GM18861 (cell line): Measurements from ENCODE around the gene MACROH2A2.
"Not testable (repeated sequence)": the region's sequence is repeated elsewhere in the genome, so short reads cannot be mapped to it uniquely, and the experiment has no call there.

Source experiments
- ATAC-seq: cut with Tn5 transposase; IDR thresholded peaks from one replicate; pipeline ENCODE4 v1.9.1; 2021; ENCODE audit not compliant: unreplicated experiment

Gene MACROH2A2

GRCh38 chr10:70097459-70097858 is 44.8 kb downstream of the MACROH2A2 start:
- ATAC-seq: no peak

- no peak for ATAC-seq
These were observed 45.6 kb downstream of the MACROH2A2 start for GRCh38 chr10:70098271-70098670.

DNA sequence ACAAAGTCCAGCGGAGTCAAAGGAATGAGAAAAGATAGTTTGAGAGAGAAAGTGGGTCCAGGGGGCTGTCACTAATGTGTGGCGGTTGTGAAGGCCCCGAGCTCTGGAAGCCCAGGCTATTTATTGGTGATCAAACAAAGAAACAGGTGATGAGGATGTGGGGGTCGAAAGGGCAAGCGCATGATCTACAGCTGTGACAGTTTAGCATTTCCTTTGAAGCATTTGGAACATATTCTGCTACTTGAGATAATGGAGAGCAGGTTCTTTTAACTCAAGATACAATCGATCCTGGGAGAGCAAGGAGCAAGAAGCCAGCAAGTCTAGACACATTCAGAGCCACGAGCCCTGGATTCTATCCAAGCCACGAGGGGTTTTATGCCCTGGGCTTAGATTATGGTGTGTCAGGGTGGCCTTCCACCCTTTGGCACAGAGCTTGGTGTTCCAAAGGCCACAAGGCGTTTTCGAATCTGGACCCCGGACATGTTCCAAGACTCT is 48.5 kb downstream of the MACROH2A2 start:
- ATAC-seq: not testable (repeated sequence)

DNA sequence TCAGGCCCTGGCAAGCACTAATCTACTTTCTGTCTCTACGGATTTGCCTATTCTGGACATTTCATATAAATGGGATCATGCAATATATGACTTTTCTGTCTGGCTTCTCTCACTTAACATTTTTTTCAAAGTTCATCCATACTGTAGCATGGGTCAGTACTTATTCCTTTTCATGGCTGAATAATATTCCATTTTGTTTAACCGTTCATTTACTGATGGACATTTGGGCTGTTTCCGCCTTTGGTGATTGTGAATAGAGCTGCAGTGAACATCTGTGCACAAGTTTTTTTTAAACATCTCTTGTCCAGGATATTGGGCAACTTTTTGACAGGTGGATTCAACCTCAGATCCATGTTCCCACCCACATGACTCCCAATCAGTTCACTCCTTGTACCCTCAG is 49.0 kb downstream of the MACROH2A2 start:
- no peak for ATAC-seq

DNA sequence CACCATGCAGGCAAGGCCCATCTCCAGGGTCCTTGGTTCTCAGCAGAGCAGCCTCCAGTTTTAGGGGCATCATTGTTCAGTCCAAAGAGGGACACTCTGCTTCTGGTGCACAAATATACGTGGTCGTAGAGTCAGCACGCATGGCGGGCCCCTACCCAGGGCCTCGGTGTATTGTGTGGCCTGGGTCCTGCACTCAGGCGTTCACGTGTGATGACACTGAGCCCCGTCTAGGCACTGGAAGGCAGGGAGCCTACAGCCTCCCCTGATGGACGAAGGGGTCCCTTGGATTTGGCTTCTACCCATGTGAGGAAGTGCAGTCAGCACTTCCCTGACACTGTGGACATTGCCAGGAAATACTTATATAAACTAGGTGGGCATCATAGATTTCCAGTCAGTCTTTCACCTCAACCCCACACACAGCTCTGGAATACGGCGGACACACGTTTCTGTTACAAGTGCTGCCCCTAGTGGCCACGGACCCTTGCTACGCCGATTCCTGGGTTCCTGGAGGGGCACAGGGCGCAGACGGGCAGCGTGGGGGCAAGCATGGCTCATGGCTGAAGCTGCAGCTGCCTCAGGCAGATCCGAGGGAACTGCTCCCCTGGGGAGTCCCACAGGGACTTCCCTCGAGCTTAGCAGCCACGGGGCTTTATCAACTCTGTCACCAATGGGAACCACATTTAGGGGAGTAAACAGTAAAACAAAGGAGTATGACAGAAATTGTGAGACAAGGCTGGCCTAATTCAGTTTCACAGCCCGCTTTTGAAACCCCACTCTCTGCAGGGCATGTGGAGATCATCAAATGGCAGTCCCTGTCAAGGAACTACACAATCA is 54.5 kb downstream of the MACROH2A2 start:
- ATAC-seq: no peak

GRCh38 chr10:70109064-70109729 is 56.6 kb downstream of the MACROH2A2 start:
- no peak for ATAC-seq

DNA sequence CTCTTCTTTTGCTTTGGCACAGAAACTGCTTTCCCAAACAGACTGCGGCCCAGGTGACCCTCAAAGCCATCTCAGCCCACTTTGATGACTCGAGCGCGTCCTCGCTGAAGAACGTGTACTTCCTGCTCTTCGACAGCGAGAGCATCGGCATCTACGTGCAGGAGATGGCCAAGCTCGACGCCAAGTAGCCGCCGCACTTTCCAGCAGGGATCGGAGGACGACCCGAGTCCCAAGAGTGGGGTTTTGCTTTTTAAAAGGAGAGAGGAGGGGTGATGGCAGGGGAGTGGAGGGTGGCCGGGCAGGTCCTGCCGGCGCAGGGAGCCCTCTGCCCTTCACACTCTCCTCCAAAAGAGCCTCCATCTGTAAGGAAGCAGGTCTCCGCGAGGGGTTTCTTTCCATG is 58.9 kb downstream of the MACROH2A2 start:
- no peak for ATAC-seq

DNA sequence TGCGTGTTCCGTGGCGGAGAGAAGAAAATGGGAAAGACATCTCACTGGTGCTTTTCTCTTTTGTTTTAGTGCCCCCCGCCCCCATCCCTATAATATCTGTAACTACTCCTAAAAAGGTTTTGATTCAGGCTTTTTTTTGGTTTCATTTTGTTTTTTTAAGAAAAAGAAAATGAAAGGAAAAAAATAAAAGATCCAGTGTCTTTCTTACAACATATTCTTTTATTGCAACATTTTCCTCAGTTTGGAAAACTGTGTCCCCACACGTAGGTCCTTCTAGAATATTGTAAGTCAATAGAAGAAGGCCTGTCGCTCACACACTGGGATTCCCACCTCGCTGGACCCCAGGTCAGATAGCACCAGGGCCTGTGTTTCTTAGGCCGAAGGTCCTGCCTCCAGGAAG is 59.4 kb downstream of the MACROH2A2 start:
- ATAC-seq: no peak

DNA sequence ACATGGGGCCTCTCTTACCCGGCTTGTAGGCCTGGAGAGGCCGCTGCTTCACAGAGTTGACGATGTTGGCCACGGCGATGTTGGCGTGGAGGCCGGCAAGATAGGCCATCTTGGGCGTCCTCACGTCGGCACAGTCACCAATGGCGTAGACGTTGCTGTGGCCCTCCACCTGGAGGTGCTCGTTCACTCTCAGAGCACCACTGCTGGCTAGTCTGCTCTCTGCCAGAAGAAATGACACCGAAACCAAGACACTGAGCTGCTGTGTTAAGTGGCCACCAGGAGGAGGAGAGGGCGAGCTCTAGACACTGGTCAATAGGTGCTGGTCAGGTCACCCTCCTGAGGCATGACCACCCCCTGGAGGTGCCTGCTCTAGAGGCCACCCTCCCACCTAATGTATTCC is 62.3 kb downstream of the MACROH2A2 start:
- ATAC-seq: no peak

DNA sequence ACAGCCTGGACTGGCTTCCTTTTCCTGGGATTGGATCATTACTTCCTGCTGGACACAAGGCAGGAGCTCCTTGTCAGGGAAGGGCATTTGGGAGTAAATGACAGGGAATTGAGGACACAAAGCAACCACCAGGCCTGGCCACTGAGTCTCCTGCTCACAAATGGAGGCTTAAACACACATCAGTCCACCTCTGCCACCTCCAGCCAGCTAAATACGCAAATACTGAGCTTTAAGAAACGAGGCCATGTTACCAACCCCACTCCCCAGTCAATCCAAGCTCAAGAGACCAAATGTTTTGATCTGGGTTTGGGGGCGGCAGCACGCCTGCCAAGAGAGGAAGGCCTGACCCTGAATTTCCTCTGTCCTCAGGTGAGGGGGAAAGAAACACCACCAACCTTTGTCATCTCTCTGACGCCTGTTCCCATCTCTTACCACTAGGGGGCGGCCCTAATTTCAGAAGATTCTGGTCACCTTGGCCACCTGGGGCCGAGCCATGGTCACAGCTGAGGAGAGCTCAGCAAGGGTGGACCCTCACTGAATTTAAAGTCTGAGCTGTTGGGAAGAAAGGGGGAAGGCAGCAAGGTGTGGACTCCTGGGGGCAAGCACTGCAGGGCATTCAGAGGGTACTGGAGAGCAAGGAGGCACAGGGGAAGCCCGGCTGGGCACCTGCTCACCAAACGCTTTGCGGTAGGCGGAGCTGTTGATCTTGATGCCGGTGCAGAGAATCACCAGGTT is 63.5 kb downstream of the MACROH2A2 start:
- no peak for ATAC-seq

GRCh38 chr10:70117646-70118045 is 65.0 kb downstream of the MACROH2A2 start:
- no peak for ATAC-seq

- ATAC-seq: no peak
These were observed 65.5 kb downstream of the MACROH2A2 start for GRCh38 chr10:70118196-70118595.

DNA sequence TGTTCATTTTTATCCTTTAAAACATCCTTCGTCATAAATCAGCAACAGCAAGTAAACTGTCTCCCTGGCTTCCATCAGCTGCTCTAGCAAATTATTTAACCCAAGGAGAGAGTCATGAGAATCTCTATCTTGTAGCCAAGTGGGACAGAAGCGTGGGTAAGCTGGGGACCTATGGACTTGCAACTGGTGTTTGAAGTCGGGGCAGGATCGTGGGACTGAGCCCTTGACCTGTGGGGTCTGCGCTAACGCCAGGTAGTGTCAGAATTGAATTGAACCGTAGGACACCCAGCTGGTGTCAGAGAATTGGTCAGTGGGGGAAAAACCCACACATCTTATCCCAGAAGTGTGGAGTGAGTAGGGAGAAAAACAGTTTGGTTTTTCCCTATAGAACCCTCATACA is 66.6 kb downstream of the MACROH2A2 start:
- no peak for ATAC-seq

DNA sequence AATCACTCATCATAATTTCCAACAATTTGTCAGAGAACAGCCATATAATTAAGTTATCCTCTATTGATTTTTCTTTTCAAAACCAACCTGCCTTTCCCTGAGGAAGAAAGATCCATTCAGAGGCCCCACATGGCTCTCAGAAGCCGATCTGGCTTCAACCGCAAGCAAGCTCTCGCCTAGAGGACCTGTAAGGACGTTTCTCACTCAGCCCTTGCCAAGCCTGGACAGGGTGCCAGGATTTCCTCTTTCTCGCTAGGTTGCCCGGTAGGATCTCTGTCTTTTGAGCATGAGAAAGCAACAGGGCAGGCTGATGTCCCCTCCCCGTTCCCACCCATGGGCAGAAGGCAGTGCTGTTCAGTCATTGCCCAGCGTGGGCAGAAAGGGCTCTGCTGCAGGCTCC is 67.0 kb downstream of the MACROH2A2 start:
- ATAC-seq: no peak

- no peak for ATAC-seq
These were observed 67.8 kb downstream of the MACROH2A2 start for GRCh38 chr10:70120417-70120816.

- no peak for ATAC-seq
These were observed 68.8 kb downstream of the MACROH2A2 start for GRCh38 chr10:70121281-70121949.

DNA sequence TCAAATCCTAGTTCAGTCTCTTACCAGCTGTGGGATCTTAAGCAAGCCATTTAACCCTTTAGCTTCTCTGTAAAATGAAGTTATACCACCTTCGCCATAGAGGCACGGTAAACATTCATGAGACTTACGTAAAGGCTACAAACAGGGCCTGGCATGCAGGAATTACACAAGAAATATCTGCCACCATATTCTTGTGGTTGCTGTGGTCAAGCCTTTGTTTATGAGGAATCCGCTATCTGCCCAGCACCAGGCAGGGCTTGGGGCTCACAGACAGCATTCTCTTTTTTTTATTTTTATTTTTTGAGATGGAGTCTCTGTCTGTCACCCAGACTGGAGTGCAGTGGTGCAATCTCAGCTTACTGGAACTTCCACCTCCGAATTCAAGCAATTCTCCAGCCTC is 70.1 kb downstream of the MACROH2A2 start:
- no peak for ATAC-seq

DNA sequence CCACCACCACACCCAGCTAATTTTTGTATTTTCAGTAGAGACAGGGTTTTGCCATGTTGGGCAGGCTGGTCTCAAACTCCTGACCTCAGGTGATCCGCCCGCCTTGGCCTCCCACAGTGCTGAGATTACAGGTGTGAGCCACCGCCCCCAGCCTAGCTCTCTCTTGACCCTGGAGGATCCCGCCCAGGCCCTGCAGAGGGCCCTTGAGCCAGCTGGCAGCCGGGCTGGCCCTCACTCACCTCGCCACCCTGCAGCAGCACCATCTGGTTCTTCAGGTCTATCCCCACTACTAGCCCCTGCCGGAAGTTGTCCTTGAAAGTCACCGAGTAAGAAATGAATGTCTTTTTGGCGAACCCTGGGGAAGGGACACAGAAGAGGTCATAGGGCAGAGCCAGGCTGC is 70.5 kb downstream of the MACROH2A2 start:
- ATAC-seq: not testable (repeated sequence)

- ATAC-seq: no peak
These were observed 71.2 kb downstream of the MACROH2A2 start for GRCh38 chr10:70123817-70124216.

DNA sequence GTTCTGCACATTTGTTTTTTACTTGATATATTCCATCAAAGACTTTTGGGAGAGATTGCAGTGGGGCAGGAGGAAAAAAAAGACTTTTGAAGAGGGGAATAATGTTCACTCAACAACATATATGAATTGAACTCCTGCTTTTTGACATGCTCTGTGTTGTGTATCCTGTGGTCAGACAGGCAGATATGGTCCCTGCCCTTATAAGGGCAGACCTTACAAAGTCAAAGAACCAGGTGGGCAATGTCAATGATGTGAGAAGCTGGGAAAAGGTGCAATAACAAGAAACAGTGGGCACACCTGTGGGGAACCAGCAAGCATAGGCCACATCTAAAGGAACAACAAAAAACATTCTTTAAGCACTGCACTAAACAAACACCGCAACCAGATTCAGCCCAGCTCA is 71.8 kb downstream of the MACROH2A2 start:
- no peak for ATAC-seq

DNA sequence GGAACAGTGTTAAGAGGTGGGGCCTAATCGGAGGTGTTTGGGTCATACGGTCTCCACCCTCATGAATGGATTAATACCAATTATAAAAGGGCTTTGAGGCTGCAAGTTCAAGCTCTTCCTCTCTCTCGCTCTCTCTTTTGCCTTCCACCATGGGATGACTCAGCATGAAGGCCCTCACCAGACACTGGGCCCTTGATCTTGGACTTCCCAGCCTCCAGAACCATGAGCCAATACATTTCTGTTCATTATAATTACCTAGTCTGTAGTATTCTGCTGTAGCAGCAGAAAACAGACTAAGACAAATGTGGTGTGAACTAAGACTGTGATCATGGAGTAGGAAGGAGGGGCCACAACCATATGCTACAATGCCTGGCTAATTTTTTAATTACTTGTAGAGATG is 72.3 kb downstream of the MACROH2A2 start:
- ATAC-seq: no peak
